Measurements from ENCODE around the gene CDHR5.
"Not testable (repeated sequence)": the region's sequence is repeated elsewhere in the genome, so short reads cannot be mapped to it uniquely, and the experiment has no call there.

The CDHR5 gene, protein sequence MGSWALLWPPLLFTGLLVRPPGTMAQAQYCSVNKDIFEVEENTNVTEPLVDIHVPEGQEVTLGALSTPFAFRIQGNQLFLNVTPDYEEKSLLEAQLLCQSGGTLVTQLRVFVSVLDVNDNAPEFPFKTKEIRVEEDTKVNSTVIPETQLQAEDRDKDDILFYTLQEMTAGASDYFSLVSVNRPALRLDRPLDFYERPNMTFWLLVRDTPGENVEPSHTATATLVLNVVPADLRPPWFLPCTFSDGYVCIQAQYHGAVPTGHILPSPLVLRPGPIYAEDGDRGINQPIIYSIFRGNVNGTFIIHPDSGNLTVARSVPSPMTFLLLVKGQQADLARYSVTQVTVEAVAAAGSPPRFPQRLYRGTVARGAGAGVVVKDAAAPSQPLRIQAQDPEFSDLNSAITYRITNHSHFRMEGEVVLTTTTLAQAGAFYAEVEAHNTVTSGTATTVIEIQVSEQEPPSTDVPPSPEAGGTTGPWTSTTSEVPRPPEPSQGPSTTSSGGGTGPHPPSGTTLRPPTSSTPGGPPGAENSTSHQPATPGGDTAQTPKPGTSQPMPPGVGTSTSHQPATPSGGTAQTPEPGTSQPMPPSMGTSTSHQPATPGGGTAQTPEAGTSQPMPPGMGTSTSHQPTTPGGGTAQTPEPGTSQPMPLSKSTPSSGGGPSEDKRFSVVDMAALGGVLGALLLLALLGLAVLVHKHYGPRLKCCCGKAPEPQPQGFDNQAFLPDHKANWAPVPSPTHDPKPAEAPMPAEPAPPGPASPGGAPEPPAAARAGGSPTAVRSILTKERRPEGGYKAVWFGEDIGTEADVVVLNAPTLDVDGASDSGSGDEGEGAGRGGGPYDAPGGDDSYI

DNA sequence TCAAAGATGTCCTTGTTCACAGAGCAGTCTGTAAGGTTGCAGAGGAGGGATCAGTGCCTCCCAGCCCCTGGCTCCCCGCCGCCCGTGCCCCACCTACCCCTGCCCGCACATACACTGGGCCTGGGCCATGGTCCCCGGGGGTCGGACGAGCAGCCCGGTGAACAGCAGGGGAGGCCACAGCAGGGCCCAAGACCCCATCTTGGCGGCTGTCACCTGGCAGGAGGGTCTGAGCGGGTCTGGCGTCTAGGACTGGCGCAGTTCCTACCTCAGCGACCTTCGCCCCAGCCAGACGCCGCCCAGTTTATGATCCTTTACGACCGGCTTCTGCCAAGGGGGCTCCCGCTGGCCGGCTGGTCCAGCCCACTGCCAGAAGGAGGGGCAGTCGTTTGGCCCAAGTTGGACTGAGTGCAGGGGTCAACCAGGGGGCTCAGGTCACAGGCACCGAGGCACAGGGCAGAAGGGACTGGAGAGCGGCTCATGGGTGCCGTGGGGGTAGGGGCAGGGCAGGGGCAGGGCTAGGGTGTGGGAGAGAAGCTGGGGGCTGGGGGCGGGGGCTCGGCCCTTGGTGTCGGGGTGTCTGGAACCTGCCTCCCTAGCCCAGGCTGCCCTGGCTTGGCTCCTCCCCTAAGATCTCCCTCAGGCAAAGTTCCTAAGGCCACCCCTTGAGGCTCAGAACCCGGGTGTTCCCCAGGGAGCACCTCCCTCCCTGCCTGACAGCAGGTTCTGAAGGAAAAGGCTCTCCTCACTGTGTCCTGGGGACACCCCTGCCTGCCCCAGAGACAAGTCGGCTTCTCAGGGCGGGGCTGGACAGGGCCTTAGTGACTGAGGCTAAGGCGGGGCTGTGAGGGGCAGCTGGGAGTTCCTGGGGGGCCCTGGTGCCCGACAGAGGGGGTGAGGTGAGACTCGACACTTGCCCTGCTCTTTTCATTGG, at the start of gene CDHR5:
Gene CDHR5 (minus strand): TSS at position 251 of the 931 bp plus-strand sequence. CDS start 53 bp downstream, at position 198.
- DNase-seq (ENCODE audit: low read depth), result no peak

DNA sequence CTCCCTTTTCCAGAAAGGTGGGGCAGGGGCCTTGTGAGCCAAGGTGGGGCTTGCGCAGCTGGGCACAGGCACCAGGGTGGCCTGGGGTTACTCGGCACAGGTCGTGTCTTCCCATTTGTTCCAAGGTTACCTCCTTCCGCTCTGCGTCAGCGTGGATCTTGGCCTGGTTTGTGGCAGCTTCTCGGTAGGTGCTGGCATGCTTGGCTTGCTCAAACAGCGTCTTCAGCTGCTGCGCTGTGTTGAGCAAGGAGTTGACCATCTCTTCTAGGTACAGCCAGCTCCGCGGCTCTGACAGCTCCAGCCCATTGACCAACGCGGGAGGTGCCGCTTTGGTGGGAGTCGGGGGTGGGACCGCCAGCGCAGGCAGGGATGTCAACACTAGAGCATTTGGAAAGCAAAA, 49.7 kb upstream of the CDHR5 start:
- no peak for DNase-seq (ENCODE audit: low read depth)

DNA sequence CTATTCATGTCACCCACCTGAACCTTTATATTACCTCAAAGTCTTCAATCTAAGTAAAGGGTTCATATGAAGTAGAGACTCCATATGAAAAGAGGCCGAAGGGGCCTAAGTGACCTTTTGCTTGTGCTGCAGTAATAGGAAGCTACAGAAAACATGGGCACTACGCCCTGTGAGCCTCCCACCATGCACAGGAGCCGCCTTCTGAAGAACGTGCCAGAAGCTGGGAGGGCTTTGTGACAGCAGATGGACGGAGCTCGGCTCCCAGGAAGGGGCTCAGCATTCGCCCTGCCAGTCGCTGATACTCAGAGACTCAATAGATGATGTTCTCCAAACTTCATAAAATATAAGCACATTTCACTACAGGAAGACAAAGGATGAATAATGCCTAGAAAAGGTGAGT, 49.1 kb upstream of the CDHR5 start:
- no peak for DNase-seq (ENCODE audit: low read depth)

DNA sequence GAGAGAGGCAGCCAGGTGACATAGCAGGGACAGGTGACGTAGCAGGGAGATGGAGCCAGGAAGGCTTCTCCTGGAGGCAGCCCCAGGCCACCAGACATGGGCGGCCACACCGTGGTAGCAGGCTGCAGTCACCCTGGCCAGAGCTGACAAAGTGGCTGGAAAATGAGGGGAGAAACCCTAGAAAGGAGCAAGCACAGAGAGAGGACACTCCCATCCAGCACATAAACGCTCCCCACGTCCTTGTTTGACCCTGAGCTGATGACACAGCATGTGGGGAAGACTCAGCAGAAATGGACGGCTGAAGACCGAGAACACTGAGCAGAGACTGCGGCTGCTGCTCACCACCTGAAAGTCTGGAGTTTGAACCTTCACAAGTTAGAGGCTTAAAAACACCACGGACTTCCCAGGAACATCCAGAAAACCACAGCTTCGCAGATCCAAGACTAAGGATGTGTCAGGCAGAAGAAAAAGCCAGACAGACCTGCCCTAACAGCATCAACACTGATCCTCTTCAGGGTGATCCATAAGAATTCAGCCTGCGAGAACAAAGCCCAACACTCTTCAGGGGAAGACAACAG, 41.0 kb upstream of the CDHR5 start:
- no peak for DNase-seq (ENCODE audit: low read depth)

DNA sequence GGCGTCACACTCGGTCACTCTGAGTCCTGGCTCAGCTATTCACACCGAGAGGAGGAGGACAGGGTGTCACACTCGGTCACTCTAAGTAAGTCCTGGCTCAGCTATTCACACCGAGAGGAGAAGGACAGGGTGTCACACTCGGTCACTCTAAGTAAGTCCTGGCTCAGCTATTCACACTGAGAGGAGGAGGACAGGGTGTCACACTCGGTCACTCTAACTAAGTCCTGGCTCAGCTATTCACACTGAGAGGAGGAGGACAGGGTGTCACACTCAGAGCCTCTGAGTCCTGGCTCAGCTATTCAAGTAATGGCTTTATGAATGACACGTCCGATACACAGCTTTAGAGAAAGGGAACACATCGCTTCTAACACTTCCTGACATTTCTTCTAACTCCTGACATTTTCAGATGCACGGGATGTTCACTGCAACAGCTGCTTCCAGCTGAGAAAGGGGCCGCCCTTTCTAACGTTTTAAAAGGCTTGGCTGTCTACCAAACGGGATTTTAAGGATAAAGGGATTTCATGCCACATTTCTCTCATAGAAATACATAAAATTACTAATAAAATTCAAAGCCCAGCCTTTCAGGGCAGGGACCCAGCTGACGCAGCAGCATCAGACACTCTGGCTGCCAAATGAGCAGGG, 40.4 kb upstream of the CDHR5 start:
- no peak for DNase-seq (ENCODE audit: low read depth)

DNA sequence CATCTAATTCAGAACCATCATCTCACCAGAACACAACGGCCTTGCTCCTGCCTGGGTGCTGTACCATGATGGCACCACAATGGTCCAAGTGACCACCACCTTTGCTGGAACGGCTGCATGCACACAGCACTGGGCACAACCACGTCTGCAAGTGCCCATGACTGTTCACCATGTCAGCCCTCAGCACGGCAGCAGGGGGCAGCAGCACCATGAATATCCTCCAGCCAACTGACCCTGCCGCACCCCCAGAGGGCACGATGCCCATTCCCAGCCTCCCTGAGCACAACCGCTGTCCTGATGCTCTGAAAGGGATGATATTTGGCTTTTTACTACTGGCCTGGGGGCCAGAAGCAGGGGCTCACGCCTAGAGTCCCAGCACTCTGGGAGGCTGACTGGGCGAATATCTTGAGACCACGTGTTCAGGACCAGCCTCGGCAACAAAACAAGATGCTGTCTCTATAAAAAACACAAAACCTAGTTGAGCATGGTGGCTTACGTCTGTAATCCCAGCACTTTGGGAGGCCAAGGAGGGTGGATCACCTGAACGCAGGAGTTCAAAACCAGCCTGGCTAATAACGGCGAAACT, 38.0 kb upstream of the CDHR5 start:
- DNase-seq (ENCODE audit: low read depth), result no peak

DNA sequence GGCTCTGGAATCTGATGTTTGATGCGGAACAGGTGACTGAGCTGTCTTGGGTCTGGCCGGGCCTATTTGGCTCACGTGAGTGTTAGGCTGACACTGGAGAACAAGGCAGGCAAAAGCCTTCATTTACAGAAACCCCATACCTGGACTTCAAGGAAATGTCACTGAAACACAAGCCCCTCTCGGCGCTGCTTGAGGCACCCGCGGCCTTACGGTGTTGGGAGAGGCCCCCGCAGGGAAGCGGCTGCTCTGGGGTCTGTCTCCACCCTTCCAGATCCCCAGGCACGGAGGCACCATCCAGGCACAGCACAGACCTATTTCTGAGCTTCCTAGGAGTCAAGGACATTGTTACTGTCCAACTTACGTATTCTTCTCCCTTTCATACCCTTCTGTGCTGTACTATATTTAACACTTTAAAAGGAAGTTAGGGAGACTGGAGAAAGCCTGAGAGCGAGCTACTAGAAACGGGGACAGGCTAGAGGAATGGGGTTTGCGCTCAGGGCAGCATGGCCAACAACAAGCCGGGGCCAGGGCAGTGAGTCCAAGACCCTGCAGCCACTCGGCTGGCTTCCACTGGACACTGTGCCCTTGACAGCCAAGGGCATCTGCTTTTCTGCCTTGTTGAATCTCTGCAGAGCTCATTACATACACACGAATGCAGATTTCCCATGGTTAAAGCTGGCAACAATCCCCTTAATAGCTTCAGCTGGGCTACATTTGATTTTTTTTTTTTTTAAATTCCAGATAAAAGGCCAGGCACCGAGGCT, 36.1 kb upstream of the CDHR5 start:
- DNase-seq (ENCODE audit: low read depth), result no peak

DNA sequence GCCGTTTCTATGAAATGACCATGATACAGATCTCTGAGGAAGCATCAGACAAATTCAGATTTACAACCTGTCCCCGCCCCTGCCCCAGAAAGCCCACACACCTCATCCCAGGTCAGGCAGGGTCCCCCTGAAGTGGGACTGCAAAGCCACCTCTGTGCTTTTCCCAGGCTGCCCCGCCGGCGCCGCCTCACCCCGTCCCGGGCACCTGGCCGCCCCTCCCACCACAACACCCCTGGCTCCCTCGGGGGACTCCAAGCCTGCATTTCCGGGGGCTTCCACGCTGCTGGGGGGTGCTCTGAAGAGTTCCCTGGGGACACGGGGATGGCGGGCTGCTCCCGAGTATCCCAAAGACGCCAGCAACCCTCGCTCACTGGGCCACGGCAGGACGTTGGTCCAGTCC, 35.5 kb upstream of the CDHR5 start:
- no peak for DNase-seq (ENCODE audit: low read depth)

DNA sequence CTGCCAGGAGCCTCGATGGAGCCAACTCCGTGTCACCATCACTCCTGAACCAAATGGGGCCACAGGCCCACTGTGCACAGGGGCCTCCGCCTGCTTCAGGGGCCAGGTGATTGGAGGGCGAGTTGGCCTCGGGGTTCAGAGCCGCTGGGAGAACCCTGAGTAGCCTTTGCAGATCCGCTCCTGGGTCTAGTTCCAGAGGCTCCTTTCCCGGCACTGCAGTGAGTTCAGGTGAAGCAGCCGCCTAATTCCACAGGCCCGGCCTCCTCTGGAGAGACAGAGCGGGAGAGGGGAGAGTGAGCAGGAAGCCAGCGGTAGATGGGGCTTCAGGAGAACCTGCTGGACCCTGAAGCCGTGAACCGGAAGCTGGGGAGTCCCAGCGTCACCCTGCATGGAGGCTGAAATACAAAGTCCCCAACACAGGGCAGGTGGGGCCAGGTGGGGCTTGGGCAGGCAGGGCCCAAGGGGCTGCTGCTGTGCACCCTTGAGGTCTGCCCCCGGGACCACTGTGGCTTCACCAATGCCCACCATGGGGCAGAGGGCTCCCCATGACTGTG, 34.9 kb upstream of the CDHR5 start:
- no peak for DNase-seq (ENCODE audit: low read depth)

DNA sequence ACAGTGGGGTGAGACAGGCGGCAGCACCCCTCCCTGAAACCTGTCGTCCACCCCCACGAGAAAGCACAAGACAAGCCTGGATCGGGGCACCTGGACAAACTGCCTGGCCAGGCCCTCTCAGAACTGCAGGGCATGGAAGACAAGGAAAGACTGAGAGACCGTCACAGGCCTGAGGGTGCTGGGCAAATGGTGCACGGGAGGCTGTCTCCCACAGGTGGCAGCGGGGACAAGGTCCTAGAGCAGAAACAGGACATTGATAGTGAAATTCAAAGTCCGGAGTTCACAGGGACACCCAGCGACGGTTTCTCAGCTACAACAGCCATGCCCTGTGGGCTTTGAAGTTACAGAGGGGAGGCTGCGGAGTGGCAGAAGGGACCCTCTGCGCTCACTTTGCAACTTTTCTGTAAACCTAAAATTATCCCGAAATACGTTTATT, 33.0 kb upstream of the CDHR5 start:
- no peak for DNase-seq (ENCODE audit: low read depth)

DNA sequence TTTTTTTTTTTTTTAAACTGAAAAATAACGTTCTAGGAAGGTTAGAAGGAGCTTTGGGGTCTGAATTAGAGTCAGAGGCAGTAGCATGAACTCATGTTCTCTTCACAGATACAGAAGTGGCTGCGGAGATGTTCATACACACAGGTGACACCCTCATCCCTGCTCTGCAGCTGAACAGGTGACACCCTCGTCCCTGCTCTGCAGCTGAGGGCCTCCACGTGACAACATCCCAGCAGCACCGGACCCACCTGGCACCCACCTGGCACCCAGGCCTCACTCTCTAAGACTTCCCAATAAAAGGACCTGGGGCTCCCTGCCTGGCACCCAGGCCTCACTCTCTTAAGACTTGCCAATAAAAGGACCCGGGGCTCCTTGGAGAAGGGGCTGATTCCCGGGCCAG, 32.1 kb upstream of the CDHR5 start:
- DNase-seq (ENCODE audit: low read depth), result no peak

DNA sequence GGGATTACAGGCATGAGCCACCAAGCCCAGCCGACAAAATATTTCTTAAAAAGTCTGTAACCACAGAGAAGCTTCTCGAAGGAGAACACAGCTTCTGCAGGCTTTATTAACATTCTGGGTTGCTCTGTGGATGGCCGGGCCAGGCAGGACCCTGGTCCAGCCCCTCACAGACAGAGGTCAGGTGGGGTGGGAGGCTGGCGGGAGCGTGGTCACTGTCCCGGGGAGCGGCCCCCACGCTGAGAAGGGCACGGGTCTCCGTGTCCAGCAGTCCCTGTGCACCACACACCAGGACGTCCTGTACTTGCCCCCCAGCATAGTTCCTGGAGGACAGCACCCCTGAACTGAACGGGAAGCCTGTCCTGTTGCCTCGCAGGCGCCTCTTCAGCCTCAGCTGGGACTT, 31.7 kb upstream of the CDHR5 start:
- no peak for DNase-seq (ENCODE audit: low read depth)

DNA sequence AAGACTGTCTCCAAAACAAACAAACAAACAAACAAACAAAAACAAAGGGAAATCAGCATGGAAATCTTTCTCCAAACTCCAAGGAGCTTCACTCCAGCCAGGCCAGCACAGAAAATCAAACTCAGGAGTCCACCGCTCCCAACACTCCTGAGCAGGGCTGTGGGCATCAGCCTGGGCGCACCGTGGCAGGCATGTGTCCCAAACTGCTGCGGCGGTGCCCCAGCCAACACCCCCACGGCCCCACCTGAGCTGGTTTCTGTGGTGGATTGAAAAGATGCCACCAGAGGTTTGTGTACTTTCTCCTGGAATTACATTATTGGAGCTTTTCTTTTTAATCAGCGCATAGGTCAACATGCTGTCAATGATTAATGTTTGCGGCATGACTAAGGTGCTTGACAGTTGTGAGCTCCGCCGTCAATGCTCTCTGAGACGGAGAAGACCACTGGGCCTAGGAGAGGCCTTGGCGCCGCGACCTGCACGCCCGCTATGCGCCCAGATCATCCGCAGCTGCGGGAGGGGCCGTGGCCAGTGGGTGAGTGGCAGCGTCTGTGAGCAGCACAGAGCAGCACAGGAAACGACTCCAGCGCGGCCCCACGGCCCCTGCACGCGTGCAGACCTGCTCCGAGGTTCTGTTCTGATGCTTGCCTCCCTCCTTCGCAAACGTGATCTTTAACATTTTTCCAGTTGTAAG, 30.4 kb upstream of the CDHR5 start:
- DNase-seq (ENCODE audit: low read depth), result no peak

DNA sequence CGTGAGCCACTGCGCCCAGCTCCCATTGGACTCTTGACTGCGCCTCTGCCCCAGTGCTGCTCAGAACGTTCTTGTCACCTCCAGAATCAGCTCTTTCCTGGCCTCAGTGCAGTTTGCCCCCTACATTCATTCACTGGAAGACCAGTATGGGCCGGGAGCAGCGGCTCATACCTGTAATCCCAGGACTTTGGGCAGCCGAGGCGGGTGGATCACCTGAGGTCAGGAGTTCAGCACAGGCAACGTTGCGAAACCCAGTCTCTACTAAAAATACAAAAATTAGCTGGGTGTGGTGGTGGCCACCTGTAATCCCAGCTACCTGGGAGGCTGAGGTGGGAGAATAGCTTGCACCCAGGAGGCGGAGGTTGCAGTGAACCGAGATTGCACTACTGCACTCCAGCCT, 29.7 kb upstream of the CDHR5 start:
- not testable (repeated sequence) for DNase-seq (ENCODE audit: low read depth)

DNA sequence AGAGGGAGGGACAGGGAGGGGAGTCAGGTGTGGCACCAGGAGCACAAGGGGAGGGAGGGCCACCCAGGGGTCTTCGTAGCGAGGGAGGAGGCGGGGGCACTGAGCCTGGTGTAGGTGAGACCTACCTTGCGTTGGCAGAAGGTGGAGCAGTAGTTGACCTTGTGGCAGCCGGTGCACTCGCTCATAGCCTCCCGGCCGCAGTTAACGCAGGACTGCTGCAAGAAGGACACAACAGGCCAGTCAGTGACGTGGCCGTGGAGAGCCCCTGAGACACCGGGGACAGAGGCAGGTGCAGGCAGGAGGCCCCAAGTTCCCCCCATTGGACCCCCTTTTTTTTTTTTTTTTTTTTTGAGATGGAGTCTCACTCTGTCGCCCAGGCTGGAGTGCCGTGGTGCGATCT, 29.1 kb upstream of the CDHR5 start:
- no peak for DNase-seq (ENCODE audit: low read depth)

DNA sequence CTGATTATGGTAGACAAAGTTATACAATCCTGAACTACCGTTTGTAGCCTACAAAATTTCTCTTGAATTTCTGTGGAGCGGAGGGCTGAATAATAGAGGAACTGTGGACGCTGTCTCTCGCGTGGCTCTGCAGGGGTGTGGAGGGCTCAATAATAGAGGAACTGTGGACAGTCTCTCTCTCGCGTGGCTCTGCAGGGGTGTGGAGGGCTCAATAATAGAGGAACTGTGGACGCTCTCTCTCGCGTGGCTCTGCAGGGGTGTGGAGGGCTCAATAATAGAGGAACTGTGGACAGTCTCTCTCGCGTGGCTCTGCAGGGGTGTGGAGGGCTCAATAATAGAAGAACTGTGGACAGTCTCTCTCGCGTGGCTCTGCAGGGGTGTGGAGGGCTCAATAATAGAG, 28.4 kb upstream of the CDHR5 start:
- DNase-seq (ENCODE audit: low read depth), result not testable (repeated sequence)

DNA sequence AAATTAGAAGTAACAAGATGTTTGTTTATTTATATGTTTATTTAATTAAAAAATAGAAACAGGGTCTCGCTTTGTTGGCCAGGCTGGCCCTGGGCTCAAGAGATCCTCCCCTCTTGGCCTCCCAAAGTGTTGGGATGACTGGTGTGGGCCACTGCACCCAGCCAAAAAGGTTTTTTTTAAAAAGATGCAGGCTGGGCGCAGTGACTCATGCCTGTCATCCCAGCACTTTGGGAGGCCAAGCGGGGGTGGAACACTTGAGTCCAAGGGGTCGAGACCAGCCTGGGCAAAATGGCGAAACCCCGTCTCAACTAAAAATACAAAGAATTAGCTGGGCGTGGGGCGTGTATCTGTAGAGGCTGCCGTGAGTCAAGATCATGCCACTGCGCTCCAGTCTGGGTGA, 25.7 kb upstream of the CDHR5 start:
- DNase-seq (ENCODE audit: low read depth), result no peak

DNA sequence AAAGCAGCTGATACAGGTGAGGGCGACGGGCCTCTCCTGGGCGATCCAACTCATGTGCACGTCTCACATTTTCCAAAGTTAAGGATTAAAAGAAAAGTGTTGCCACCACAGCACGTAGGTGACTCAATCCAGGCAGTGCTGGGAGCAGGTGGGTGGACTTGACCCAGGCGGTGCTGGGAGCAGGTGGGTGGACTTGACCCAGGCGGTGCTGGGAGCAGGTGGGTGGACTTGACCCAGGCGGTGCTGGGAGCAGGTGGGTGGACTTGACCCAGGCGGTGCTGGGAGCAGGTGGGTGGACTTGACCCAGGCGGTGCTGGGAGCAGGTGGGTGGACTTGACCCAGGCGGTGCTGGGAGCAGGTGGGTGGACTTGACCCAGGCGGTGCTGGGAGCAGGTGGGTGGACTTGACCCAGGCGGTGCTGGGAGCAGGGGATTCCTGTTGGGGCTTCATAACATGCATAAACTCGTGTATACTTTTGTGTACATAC, 23.0 kb upstream of the CDHR5 start:
- not testable (repeated sequence) for DNase-seq (ENCODE audit: low read depth)

DNA sequence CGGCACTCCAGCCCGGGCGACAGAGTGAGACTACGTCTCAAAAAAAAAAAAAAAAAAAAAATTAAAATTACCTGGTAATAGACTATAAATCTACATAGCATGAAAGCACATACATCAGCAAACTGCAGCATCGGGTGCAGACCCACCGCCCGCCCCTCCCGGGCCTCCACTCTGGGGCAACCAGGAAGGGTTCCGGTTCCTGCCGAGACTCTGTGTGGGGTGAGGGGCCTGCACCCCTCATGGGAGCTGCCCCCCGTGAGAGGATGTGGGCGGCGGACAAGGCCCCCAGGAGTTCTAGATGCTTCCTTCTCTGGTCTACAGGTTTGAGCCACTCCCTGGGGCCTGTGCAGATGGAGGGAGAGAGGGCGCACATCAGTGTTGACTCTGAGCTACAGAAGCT, 21.5 kb upstream of the CDHR5 start:
- no peak for DNase-seq (ENCODE audit: low read depth)

All from activated T-helper 9 cell treated with anti-CD3 and anti-CD28 coated beads, Interleukin-2, amount 50 U/mL, for 16 hours (primary cell).